Calu3 (cell line): ENCODE results near the gene KRTAP9-9. TPM values are rescaled to one million over a fixed set of nuclear protein-coding genes. Genes with fewer than 3 reads are reported as not detected.

Experiments
- BruUV-seq: library from RNA; stranded (reverse); fragments of 400-500 nt; replicated peaks from 2 replicates; lab custom pipeline; 2021; lab: Mats Ljungman, UMichigan
- CTCF ChIA-PET: fragments of 300-600 bp; sonication (Branson Sonifier 250); formaldehyde crosslinking; loops from one replicate; lab custom pipeline; 2022; ENCODE audit warnings: antibody characterized with exemption; lab: Charles Lee
- DNase-seq: peaks from one replicate; pipeline ENCODE4 v3.0.0; 2022
- H3K27ac Mint-ChIP-seq: one replicate; pipeline ENCODE4 v1.8.0; 2022; ENCODE audit warnings: mixed read lengths; ENCODE audit not compliant: unreplicated experiment
- H3K27me3 Mint-ChIP-seq: one replicate; pipeline ENCODE4 v1.8.0; 2022; ENCODE audit warnings: mixed read lengths; ENCODE audit not compliant: unreplicated experiment
- H3K36me3 Mint-ChIP-seq: one replicate; pipeline ENCODE4 v1.8.0; 2022; ENCODE audit warnings: mild to moderate bottlenecking, moderate library complexity, mixed read lengths; ENCODE audit not compliant: insufficient read depth, unreplicated experiment
- H3K4me1 Mint-ChIP-seq: one replicate; pipeline ENCODE4 v1.8.0; 2022; ENCODE audit warnings: mild to moderate bottlenecking, low read depth, mixed read lengths; ENCODE audit not compliant: unreplicated experiment
- H3K4me3 Mint-ChIP-seq: one replicate; pipeline ENCODE4 v1.8.0; 2022; ENCODE audit warnings: mild to moderate bottlenecking, low read depth, moderate library complexity, mixed read lengths; ENCODE audit not compliant: unreplicated experiment
- H3K9me3 Mint-ChIP-seq: one replicate; pipeline ENCODE4 v1.8.0; 2022; ENCODE audit warnings: low read depth, mixed read lengths; ENCODE audit not compliant: unreplicated experiment
- CTCF ChIP-seq: fragments of 200-600 bp; IDR thresholded peaks from one replicate; pipeline ENCODE4 v1.8.0; 2022; ENCODE audit warnings: antibody characterized with exemption; ENCODE audit not compliant: unreplicated experiment
- intact Hi-C: fragments of 100-400 bp; cut with micrococcal nuclease; formaldehyde crosslinking; loops from one replicate; pipeline ENCODE4 v1.10.0; 2022; ENCODE audit not compliant: unreplicated experiment
- total RNA-seq: library from RNA; stranded (reverse); gene quantifications from 2 replicates; pipeline ENCODE4 v1.2.3, GENCODE V29; 2022

The KRTAP9-9 gene
- total RNA-seq, 1 experiment from 2014 or later, result not detected

- Mint-ChIP-seq H3K27ac (no peak overlapping the region), H3K36me3 (no peaks in the 10 kb centered on the region), H3K4me1 (no peaks in the 10 kb centered on the region), H3K9me3 (peaks cover 3% of the 10 kb centered on the region), H3K4me3 (no peak overlapping the region), H3K27me3 (no peaks in the 10 kb centered on the region)
- DNase-seq, result no peak
- no peak for TF ChIP-seq CTCF
- CTCF ChIA-PET, result interaction anchor here (1.0 kb wide), 1 partner anchor 407 kb away, joined by 3 read pairs; no protein-coding TSS in a partner anchor
- no TSS peak for BruUV-seq
- intact Hi-C loops, result no loop called here
Measured at GRCh38 chr17:41294016-41294415, 38.8 kb downstream of the KRTAP9-9 start.

DNA sequence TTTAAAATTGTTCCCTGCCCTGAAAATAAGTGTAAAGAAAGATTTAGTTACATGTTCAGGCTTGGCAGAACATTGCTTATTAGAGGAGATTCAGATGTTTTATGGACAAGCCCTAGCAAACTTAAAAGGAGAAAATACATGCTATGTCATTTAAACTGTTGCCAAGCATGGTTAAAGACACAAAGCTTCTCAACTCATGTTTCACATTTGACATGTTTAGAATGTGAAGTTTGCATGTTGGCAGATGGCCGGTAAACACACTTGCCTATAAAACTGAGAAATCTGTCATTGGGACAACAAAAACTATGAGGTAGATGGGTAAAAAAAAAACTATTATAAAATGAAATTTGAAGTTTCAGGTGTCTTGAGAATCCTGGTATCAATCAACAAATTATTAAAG, 41.7 kb downstream of the KRTAP9-9 start:
- no peak for TF ChIP-seq CTCF
- no peak for DNase-seq

DNA sequence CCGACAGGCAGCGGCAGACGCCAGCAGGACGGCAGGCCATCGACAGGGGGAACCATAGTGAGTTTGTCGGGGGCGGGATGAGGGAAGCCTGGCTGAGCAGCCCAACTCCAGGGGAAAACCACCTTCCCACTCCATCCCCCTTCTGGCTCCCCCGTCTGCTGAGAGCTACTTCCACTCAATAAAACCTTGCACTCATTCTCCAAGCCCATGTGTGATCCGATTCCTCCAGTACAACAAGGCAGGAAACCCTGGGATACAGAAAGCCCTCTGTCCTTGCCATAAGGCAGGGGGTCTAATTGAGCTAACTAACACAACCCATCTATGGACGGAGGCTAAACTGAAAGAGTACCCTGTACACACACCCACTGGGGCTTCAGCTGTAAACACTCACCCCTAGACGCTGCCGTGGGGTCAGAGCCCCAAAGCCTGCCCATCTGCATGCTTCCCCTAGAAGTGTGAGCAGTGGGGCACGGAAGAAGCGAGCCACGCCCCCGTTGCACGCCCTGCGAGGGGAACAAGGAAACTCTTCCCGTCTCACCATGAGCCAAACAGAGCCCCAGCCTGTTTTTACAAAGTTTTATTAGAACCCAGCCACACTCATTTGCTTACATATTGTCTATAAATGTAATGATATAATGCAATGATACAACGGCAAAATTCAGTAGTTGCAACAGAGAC, 43.4 kb downstream of the KRTAP9-9 start:
- CTCF ChIA-PET, result no interaction called here
- H3K4me1 Mint-ChIP-seq, result no peaks in the 10 kb centered on the region
- no peak for DNase-seq
- no peak overlapping the region for H3K27ac Mint-ChIP-seq
- H3K9me3 Mint-ChIP-seq, result peaks cover 3% of the 10 kb centered on the region
- no TSS peak for BruUV-seq
- intact Hi-C loops, result no loop called here
- no peak for TF ChIP-seq CTCF
- H3K27me3 Mint-ChIP-seq, result no peaks in the 10 kb centered on the region
- H3K4me3 Mint-ChIP-seq, result no peak overlapping the region
- H3K36me3 Mint-ChIP-seq, result no peaks in the 10 kb centered on the region

More for the DNA sequence above, 41.7 kb downstream of the KRTAP9-9 start:
- Mint-ChIP-seq H3K4me3 (no peak overlapping the region), H3K4me1 (no peaks in the 10 kb centered on the region), H3K36me3 (no peaks in the 10 kb centered on the region), H3K27me3 (no peaks in the 10 kb centered on the region), H3K9me3 (peaks cover 3% of the 10 kb centered on the region), H3K27ac (no peak overlapping the region)
- intact Hi-C loops, result no loop called here
- no TSS peak for BruUV-seq
- CTCF ChIA-PET, result no interaction called here

GRCh38 chr17:41301204-41301790, 46.1 kb downstream of the KRTAP9-9 start:
- intact Hi-C loops, result no loop called here
- BruUV-seq, result no TSS peak
- Mint-ChIP-seq H3K4me3 (no peak overlapping the region), H3K27me3 (peaks cover 1% of the 10 kb centered on the region), H3K36me3 (no peaks in the 10 kb centered on the region), H3K9me3 (no peaks in the 10 kb centered on the region), H3K4me1 (no peaks in the 10 kb centered on the region), H3K27ac (no peak overlapping the region)
- CTCF ChIA-PET, result interaction anchor here (0.6 to 1.0 kb wide), 3 partner anchors 156 to 292 kb away, joined by 3 to 5 read pairs (median 4); partner anchors contain the start of gene KRTAP3-1
- TF ChIP-seq CTCF, result no peak
- DNase-seq, result no peak
